Stimulated activated CD4-positive, alpha-beta T cell treated with anti-CD3 and anti-CD28 coated beads, TNF-alpha, amount 100 ng/mL, for 48 hours (primary cell): ENCODE results near the gene SURF2.

Experiments
- DNase-seq, 3 donors: peaks; one replicate each; pipeline ENCODE4 v3.0.0-alpha.2; 2020; ENCODE audit warnings: low read depth in 3 of 3

The SURF2 gene

DNA sequence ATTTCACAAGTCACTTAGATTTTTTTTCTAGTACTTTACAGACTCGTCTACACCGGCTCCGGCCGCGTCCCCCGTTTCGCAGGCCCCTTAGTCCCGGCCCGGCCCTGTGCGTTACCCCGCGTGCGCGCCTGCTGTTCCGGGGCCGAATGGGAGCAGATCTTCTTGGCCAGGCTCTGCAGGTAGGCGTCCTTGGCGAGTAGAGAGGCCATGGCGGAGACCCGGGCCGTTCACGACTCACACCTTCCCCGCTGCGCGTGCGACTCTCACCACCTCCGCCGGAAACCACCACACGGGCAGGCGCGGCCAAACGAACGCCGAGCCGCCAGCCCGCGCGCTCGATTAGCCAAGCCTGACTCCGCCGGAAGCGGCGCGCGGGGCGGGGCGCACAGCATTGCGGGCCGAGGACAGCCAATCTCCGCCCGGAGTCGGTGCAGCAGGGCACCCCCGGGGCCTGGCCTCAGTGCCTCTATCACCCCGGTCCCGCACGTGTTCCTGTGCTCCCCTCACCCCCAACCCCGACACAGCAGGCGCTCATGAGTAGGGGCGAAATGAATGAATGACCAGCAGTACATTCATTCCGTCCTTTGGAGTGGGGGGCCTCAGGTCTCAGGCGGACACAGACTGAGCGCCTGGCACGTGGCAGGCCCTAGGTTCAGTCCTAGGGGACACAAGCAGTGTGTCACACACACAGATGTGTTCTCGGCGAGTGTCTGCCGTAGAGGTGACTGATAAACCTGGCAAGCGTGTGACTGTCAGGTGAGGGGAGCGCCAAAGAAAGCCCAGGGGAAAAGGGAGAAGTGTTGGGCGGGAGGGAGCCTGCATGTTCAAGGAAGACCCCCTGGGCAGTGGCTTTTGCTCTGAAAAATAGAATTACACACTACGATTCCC is 20.2 kb upstream of the SURF2 start, which contains the start of gene SURF6:
Gene SURF6, minus strand, starts transcription at position 265 of the 888 bp plus-strand sequence. Its CDS starts 56 bp downstream, at position 209.
- DNase-seq: peak; percentile 88 to 91 (median 91)

- no peak for DNase-seq
These were observed 16.7 kb upstream of the SURF2 start for GRCh38 chr9:133339641-133340040.

DNA sequence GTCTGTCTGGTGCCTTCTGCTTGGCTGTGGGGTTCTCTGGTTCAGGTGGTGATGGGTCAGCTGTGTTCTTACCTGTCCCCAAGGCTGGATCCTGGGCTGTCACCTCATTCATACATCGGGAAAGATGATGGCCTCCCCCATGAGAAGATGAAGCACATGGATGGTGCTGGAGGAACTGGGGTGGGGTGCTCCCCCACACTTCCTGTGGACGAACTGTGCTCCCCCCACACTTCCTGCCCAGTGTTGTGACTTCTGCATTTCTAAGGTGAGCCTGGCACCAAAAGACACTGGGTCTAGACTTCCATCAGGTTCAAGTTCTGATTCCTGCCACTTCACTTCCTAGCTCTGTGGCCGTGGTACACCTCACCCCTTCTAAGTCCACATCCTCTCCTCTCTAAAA is 16.1 kb upstream of the SURF2 start:
- no peak for DNase-seq

GRCh38 chr9:133340916-133341315 is 15.4 kb upstream of the SURF2 start:
- DNase-seq: no peak

DNA sequence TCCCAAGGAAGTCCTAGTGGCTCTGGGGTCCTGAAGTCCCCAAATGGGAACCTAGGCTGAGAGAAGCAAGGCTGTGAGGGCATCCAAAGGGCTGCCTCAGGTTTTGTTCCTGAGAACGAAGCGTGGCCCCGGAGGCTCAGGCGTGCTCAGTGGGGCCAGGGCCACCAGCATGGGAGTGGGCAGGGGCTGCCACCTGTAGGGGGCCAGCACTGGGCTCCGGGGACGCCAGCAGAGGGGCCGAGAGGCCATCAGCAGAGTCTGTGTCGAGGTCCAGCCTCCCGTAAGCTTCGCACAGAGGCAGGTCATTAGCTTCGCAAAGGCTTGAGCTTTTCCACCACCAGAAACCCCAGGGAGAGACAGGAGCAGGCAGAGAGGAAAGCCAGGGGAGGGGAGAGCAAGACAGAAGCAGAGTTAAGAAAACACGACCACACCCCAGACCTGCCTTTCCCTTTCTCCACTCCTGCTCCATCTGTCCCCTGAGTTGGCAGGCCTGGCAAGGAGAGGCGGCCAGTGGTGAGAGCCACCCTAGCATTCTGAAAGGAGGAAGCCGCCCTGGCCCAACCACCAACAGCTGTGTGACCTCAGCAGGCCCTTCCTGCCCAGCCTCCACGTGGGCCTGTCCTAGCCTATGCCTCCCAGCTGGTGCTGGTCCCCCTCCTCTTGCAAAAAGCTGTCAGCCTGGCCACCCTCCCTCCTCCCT is 14.8 kb upstream of the SURF2 start:
- no peak for DNase-seq

GRCh38 chr9:133342069-133342406 is 14.3 kb upstream of the SURF2 start:
- DNase-seq: no peak

- no peak for DNase-seq
These were observed 13.8 kb upstream of the SURF2 start for GRCh38 chr9:133342570-133342969.

DNA sequence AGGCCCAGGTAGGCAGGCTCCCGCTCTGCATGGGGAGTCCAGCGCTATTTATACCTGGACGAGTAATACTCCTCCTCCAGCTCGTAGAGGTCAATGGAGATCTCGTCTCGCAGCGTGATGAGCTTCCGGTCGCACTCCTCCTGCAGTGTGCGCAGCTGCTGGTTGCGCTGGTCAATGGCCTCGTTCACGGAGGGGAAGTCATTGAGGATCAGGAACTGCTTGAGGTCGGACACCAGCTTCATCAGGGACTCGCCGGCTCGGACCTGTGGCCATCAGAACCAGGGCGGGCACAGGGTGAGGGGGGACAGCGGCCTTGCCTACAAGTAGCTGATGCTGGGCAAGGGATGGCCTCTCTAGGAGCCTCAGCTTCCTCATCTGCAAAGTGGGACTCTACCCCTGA is 12.3 kb upstream of the SURF2 start:
- DNase-seq: no peak

- no peak for DNase-seq
These were observed 11.4 kb upstream of the SURF2 start for GRCh38 chr9:133344979-133345378.

DNA sequence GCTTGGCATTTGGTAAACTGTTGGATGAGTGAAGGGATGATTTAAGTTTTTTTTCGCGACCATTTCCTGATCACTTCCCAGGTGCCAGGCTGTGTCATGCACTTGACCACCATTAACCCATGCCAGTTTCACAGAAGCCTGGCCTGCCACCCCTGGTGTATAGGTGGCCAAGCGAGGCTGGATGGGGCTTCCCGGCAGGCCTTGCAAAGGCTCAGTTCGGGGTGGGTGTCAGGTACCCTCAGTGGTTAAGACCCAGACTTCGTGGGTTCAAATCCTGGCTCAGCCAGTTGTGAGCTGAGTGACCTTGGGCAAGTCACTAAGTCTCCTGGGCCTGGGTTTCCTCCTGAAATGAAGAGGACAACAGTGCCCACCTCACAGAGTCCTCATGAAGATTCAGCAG is 10.8 kb upstream of the SURF2 start:
- no peak for DNase-seq

- no peak for DNase-seq
These were observed 10.1 kb upstream of the SURF2 start for GRCh38 chr9:133346021-133346785.

GRCh38 chr9:133347515-133347984 is 8.8 kb upstream of the SURF2 start:
- DNase-seq: no peak

GRCh38 chr9:133347985-133348717 is 8.2 kb upstream of the SURF2 start, which contains the start of the genes MED22 and RPL7A:
Gene MED22, minus strand, starts transcription at chr9:133348131. Its CDS starts 1,469 bp downstream, at chr9:133346662.
Gene RPL7A, plus strand, starts transcription at chr9:133348218. Its CDS starts 26 bp downstream, at chr9:133348244.
- DNase-seq: peak; percentile 89 to 90 (median 90)

DNA sequence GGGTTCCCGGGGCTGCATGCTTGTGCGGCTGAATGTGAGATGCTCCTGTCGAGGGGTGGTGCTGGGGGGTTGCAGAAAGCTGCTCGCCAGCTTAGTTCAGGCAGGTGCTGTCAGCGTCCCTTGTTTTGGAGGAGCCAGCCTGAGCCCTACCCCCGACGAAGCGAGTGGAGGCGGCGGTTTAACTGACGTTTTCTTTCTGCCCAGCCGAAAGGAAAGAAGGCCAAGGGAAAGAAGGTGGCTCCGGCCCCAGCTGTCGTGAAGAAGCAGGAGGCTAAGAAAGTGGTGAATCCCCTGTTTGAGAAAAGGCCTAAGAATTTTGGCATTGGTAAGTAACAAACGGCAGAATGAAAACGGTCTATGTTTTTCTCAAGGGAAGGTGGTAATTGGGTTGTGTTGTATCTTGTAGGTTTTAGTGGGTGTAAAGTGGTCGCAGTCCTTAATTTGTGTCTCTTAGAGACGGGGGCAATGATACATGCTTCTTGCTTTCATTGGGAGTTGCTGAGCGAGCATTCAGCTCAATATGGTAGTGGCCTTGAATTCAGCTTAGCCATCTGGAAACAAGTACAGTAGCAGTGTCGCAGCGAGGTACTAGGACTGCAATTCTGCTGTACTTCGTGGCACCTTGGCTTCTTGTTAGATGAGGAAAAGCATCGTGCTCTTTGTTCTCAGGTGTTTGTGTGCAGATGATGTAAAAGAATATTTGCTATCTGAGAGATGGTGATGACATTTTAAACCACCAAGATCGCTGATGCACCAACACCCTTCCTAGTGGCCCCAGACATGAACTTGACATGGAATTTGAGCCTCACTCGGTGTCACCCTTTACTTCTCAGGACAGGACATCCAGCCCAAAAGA is 7.4 kb upstream of the SURF2 start:
- no peak for DNase-seq

GRCh38 chr9:133349965-133350616 is 6.3 kb upstream of the SURF2 start:
- DNase-seq: no peak

- no peak for DNase-seq
These were observed 4.8 kb upstream of the SURF2 start for GRCh38 chr9:133351526-133351907.

DNA sequence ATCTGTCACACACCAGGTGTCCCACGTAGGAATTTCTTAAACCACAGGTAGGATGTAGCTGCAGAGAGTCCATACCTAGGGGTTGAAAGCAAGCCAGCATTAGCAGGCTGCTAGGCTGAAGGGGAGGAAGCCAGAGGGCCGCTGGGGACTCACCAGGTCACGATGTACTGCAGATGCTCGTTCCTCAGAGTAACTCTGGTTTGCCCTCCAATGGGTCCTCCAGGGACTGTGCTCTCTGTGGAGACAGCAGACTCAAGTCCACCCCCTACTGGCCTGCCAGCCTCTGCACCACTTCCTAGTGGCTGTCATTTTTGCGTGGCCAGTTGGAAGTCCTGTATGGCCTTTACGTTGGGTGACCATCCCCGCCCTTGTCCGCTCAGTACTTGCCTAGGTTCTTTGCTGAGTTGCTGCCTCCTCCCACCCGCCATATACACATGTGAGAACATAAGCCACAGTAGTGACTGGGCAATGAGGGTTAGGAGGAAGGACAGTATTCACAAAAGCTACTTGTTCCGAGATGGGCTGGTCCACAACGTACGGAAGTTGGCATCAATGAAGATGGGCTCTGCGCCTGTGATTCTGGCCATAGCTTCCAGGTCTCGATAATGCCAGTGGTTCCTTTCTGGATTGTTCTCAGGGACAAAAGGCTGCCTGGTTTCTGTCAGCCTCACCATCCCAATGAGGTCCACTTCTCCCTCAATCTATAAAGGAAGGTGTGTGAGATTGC is 4.3 kb upstream of the SURF2 start:
- DNase-seq: no peak

DNA sequence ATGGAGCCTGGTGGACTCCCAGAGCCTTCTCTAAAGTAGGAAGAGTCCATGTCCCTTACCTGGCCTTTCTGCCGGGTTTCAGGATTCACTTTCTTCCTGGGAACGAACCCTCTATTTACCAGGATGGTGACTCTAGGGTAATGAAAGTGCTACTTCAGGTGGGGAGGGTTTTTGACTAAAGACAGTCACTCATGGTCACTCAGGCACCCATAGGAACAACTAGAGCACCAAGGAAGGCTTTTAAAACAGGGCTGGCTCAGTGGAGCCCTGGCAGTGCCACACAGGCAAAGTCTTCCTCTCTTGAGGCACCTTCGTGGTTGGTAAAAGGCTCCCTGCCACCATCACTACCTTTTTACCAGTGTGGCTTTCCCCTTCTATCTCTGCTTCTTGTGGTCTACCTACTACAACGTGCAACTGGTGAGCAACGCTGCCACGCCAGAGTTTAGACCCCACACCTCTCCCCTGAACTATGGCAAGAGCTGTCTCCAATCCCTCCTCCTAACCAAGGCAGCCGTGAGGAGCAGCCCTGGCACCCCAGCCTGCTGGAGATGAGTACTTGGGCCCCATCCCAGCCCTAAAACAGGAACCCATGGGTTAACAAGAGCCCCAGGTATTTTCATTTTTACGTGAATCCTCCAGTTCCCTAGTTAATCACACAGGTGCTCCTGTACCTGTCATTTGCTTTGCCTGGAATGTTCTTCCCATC is 3.6 kb upstream of the SURF2 start:
- DNase-seq: no peak

DNA sequence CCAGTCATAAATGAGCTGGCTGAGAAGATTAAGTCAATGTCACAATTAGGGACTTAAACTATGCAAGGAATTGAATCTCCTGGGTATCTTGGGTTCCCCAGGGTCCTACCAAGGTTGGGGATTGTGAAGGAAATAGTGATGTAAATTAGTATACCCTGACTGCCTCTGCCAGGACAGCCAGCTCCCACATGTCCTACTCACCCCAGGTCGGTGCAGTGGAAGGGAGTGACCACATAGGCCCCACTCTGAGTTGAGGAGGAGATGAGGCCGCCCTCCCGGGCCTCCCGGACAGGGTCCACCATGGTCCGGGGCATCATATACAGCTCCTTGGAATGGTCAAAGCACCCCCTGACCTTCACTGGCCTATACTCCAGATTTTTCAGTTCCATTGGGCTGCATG is 2.8 kb upstream of the SURF2 start:
- DNase-seq: no peak
